Stimulated activated CD8-positive, alpha-beta memory T cell treated with anti-CD3 and anti-CD28 coated beads, Interleukin-4, amount 100 ng/mL, for 1 hour (primary cell): ENCODE data around the gene TFAP2C.
"Not testable (repeated sequence)": the region's sequence is repeated elsewhere in the genome, so short reads cannot be mapped to it uniquely, and the experiment has no call there.

Experiments used
- DNase-seq, 2 donors: peaks; one replicate each; pipeline ENCODE4 v3.0.0-alpha.2; 2020; ENCODE audit warnings: low read depth in 2 of 2, low spot score in 1 of 2

The TFAP2C gene

GRCh38 chr20:56614196-56614595 lies 14.9 kb upstream of the TFAP2C start:
- DNase-seq: no peak

DNA sequence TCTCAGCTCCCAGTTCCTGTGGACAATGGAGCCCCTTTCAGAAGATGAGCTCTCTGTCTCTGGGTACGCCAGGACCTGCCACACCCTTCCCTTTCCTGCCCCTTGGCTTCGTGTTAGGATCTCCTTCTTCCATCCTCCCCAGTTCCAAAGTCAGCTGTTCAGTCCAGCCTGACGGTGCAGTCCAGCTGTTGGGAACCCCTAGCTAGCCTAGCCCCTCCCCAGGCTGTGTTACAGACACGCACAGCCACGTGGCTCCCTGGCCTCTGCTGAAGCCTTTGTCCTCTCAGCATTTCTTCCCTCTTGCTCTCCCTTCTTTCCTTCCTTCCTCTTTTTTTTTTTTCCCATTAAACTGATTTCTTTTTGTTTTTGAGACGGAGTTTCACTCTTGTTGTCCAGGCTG lies 12.4 kb upstream of the TFAP2C start:
- no peak for DNase-seq

DNA sequence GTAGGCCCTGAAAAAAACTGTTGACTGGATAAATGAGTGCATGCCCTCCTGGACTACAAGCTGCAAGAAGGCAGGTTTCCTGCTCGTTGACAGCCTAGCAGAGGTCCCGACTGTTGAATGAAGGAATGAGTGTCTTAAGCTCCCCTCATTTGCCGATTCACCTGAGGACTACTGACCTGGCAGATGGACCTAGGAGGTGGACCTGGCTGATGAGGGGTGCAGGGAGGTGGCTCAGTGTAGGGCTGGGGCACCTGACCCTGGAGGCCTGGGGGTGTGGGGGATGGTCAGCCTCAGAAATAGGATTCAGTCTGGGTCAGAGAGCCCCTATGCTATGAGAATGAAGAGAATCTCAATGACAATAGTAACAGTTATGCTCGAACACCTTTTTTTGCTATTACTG lies 11.6 kb upstream of the TFAP2C start:
- no peak for DNase-seq

- no peak for DNase-seq
Observed at GRCh38 chr20:56621730-56622129, 7.4 kb upstream of the TFAP2C start.

DNA sequence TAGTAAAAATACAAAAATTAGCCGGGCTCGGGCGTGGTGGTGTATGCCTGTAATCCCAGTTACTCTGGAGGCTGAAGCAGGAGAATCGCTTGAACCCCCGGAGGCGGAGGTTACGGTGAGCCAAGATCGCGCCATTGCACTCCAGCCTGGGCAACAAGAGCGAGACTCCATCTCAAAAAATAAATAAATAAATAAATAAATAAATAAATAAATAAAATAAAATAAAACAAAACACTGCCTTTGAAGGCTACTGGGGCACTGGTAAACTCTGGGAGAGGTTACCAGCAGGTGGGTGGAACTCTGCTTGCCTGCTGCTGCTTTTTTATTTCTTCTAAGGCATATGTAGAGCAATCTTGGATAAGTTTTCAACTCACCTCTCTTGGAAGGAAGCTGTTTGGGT lies 5.2 kb upstream of the TFAP2C start:
- DNase-seq: not testable (repeated sequence)

GRCh38 chr20:56624786-56625681 lies 4.1 kb upstream of the TFAP2C start:
- DNase-seq: no peak

DNA sequence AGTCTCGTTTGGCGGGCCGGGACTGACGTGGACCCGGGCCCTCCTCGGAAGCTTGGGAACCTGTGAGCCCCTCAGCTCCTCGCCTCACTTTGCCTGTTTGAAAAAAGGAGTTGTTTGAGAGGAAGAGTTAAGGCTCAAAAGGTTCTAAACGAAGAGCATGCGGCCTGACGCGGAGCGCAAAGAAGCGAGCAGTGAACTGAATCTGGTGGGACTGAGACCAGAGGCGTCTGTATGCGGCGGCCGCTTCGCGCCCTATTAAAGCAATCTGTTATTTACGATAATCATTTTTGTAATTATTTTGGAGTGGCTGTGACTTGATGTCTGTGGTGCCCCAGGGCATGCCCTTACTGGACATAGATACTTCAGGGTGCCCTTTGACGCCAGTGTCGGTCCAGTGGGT lies 3.3 kb upstream of the TFAP2C start:
- DNase-seq: no peak

- DNase-seq: no peak
Observed at GRCh38 chr20:56626367-56627121, 2.6 kb upstream of the TFAP2C start.

- DNase-seq: no peak
Observed at GRCh38 chr20:56627122-56628014, 1.7 kb upstream of the TFAP2C start.

GRCh38 chr20:56628015-56628872 lies 862 bp upstream of the TFAP2C start:
- DNase-seq: no peak

GRCh38 chr20:56629464-56630085 lies 469 bp downstream of the TFAP2C start:
- no peak for DNase-seq

DNA sequence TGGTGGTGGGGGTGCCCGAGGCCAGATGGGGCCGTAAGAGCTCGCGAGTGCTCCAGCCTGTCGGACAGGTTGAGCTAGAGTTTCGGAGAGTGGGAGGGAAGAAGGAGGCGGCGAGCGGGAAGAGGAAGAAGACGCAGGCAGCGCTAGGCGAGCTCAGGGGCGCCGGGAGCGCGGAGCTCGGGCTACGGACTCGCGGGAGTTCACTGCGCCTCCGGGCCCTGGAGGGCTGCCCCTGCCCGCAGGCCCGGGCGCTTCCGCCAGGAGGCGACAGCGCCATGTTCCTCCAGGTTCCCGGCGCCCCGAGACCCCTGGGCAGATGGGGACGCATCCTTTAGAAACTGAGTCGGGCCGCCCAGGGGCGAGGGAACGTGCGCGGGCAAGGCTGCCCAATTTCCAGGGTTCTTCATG lies 984 bp downstream of the TFAP2C start:
- no peak for DNase-seq

DNA sequence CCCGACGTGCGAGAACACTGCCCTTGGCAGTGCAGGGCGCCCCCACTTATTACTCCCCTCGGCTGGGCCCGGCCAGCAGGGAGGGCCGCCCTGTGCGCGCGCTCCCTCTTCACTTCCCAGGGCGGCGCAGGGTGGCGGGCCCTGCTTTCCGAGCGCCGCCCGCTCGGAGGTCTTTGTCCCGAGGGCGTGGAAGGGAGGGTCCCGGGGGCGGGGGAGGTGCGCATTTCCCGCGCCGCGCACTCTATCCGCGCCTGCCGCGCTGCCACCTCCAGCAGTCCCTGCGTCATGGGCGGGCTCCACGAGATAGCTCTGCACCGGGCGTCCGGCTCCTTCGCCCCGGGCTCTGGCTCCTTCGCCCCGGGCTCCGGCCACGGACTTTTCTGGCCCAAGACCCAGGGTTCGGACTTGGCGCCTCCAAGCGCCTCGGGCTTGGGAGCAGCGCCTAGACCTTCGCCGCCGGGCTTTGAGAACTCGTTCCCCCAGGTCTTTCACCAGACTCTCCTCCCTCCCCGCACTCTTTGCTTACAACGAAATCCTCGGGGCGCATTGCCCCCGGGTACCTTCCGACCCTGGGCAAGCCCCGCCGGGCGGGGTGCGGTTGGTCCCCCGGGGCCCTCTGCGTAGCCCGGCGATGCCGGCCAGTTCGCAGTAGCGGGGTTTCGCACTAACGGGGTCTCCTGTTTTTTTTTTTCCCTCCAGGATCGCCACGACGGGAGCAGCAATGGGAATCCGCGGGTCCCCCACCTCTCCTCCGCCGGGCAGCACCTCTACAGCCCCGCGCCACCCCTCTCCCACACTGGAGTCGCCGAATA lies 1.6 kb downstream of the TFAP2C start:
- DNase-seq: no peak

DNA sequence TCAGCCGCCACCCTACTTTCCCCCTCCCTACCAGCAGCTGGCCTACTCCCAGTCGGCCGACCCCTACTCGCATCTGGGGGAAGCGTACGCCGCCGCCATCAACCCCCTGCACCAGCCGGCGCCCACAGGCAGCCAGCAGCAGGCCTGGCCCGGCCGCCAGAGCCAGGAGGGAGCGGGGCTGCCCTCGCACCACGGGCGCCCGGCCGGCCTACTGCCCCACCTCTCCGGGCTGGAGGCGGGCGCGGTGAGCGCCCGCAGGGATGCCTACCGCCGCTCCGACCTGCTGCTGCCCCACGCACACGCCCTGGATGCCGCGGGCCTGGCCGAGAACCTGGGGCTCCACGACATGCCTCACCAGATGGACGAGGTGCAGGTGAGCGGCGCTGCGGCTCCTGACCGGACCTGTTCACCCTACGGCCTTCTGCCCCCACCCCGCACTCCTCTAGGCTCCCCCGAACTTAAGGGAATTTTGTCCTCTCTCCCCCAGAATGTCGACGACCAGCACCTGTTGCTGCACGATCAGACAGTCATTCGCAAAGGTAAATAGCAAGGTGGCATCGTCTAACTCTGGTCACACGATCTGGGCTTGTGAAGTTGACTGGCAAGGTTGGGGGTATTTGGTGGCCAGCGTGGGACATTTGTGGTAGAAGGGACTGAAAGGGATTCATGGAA lies 2.3 kb downstream of the TFAP2C start:
- no peak for DNase-seq

- no peak for DNase-seq
Observed at GRCh38 chr20:56631990-56632327, 2.9 kb downstream of the TFAP2C start.

GRCh38 chr20:56634307-56634706 lies 5.2 kb downstream of the TFAP2C start:
- DNase-seq: no peak

DNA sequence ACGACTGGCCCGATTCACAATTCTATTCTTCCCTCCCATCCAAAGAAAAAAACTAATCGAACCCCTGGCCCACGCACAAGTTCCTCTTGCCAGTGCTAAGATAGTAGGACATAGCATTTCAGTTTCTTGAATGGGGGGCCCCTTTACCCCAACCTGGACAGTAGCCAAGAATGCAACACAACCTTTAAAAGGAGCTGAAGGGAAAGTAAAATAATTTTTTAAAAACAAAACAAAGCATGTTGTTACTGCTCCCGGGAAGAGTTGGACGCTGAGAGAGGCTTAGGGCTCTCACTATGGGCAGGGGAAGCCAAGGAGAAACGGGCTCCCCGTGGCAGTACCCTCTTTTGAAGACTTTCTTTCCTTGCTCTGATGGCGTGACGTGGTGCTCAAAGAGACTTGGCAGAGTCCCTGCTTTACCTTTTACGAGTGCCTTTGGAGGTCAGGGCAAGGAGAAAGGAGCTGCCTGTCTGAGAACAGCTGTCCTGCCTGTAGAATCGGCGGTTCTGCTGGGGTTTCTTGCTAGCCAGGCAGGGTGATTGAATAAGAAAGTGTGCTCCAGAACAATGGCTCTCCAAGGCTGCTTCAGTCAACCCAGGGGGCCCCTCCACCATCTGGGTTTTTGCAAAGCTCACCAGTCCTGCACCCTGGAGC lies 5.8 kb downstream of the TFAP2C start:
- no peak for DNase-seq

GRCh38 chr20:56636716-56637115 lies 7.6 kb downstream of the TFAP2C start:
- no peak for DNase-seq
